Panc1 (cell line): ENCODE results near the gene HOPX. TPM values are rescaled to one million over a fixed set of nuclear protein-coding genes. Genes with fewer than 3 reads are reported as not detected.

ENCODE experiments used
- ATAC-seq: fragments of 200-7000 bp; cut with Tn5 transposase; 2 replicates; pipeline ENCODE4 v1.9.1; 2020; ENCODE audit warnings: mild to moderate bottlenecking, moderate library complexity
- BruUV-seq: library from RNA; stranded (reverse); fragments of 400-500 nt; replicated peaks from 2 replicates; lab custom pipeline; 2021; lab: Mats Ljungman, UMichigan
- CTCF ChIA-PET: fragments of 300-600 bp; sonication (Branson Sonifier 250); formaldehyde crosslinking; loops from one replicate; lab custom pipeline; 2022; ENCODE audit warnings: antibody characterized with exemption; lab: Charles Lee
- POLR2A ChIA-PET: fragments of 300-600 bp; sonication (Branson Sonifier 250); formaldehyde crosslinking; loops from one replicate; lab custom pipeline; 2022; ENCODE audit warnings: antibody characterized with exemption; lab: Charles Lee
- DNase-seq: peaks from one replicate; pipeline ENCODE4 v3.0.0-alpha.2; 2010; ENCODE audit warnings: low read depth, low spot score
- H3K27ac ChIP-seq: 2 replicates; pipeline ENCODE4 v1.5.1; 2011; ENCODE audit warnings: mild to moderate bottlenecking, low read length, inconsistent platforms
- H3K27me3 ChIP-seq: fragments of 200-500 bp; sonication (Bioruptor generic); 2 replicates; pipeline ENCODE4 v1.6.0; 2014; ENCODE audit warnings: low read length, inconsistent platforms; ENCODE audit not compliant: control insufficient read depth, insufficient read depth
- H3K36me3 ChIP-seq: fragments of 200-500 bp; sonication (Bioruptor generic); 2 replicates; pipeline ENCODE4 v1.5.1; 2014; ENCODE audit warnings: inconsistent platforms, mild to moderate bottlenecking, low read length, moderate library complexity; ENCODE audit not compliant: control insufficient read depth, insufficient read depth
- H3K4me1 ChIP-seq: 2 replicates; pipeline ENCODE4 v1.5.1; 2011; ENCODE audit warnings: inconsistent platforms, mild to moderate bottlenecking, low read length, moderate library complexity; ENCODE audit not compliant: control insufficient read depth, insufficient read depth
- H3K4me3 ChIP-seq, 2 experiments: 2 replicates each; pipeline ENCODE4 v1.5.1; 2011 to 2012; ENCODE audit warnings: low read depth in 2 of 2, low read length in 2 of 2, mild to moderate bottlenecking in 2 of 2, inconsistent platforms in 1 of 2, moderate library complexity in 1 of 2
- H3K9me3 ChIP-seq: fragments of 200-500 bp; sonication (Bioruptor generic); 2 replicates; pipeline ENCODE4 v1.5.1; 2014; ENCODE audit warnings: low read depth, mild to moderate bottlenecking, inconsistent platforms, low read length, moderate library complexity; ENCODE audit not compliant: control insufficient read depth, insufficient read depth
- CTCF ChIP-seq: fragments of 450-650 bp; IDR thresholded peaks from 2 replicates; pipeline ENCODE4 v1.5.1; 2017; ENCODE audit warnings: mild to moderate bottlenecking
- POLR2AphosphoS5 ChIP-seq: IDR thresholded peaks from 2 replicates; pipeline ENCODE4 v1.6.1; 2012; ENCODE audit warnings: mild to moderate bottlenecking, low read depth, low read length, moderate library complexity
- REST ChIP-seq, 2 experiments: IDR thresholded peaks; 2 replicates each; pipeline ENCODE4 v1.6.1; 2011 to 2012; ENCODE audit warnings: low read depth in 2 of 2, control low read depth in 1 of 2, low read length in 1 of 2, mild to moderate bottlenecking in 1 of 2, moderate library complexity in 1 of 2; ENCODE audit not compliant: insufficient read depth in 1 of 2
- SIN3A ChIP-seq: IDR thresholded peaks from 2 replicates; pipeline ENCODE4 v1.6.1; 2012; ENCODE audit warnings: low read depth, mild to moderate bottlenecking, low read length, moderate library complexity, borderline replicate concordance; ENCODE audit not compliant: insufficient read depth
- TCF7L2 ChIP-seq: IDR thresholded peaks from 2 replicates; pipeline ENCODE4 v1.6.1; 2011; ENCODE audit warnings: mild to moderate bottlenecking, low read depth, low read length, inconsistent platforms
- in situ Hi-C: cut with HindIII; loops from 2 replicates; pipeline ENCODE4 v1.10.0; 2016; ENCODE audit warnings: low sequenced_read_pairs, low pct_unique_long_range_greater_than_20kb
- intact Hi-C: fragments of 100-400 bp; cut with micrococcal nuclease; formaldehyde crosslinking; loops from one replicate; pipeline ENCODE4 v1.10.0; 2022; ENCODE audit not compliant: unreplicated experiment
- total RNA-seq: library from RNA; stranded (reverse); gene quantifications from one replicate; pipeline ENCODE4 v1.2.1, GENCODE V29; 2021; ENCODE audit not compliant: unreplicated experiment

Gene HOPX
- total RNA-seq, 1 experiment from 2014 or later = not detected

GRCh38 chr4:56723201-56723605 lies 42.1 kb upstream of the HOPX start:
- POLR2A ChIA-PET = no interaction called here
- Histone ChIP-seq H3K9me3 (no peaks in the 10 kb centered on the region), H3K36me3 (no peaks in the 10 kb centered on the region), H3K27me3 (no peaks in the 10 kb centered on the region), H3K4me3 (no peak overlapping the region), H3K4me1 (no peaks in the 10 kb centered on the region), H3K27ac (no peak overlapping the region)
- no peak for TF ChIP-seq SIN3A
- TF ChIP-seq CTCF = no peak
- TF ChIP-seq REST (IDR thresholded peaks at IDR 0.05; ENCODE audit: insufficient read depth in 1 of 2, low read depth in 2 of 2, low read length in 1 of 2) = no peak
- TF ChIP-seq TCF7L2 = no peak
- intact Hi-C loops (no loop called here), in situ Hi-C loops (no loop called here)
- DNase-seq (no peak), ATAC-seq (no peak)
- BruUV-seq = no TSS peak
- CTCF ChIA-PET = no interaction called here

GRCh38 chr4:56708146-56708545 lies 27.1 kb upstream of the HOPX start:
- no TSS peak for BruUV-seq
- CTCF ChIA-PET = no interaction called here
- TF ChIP-seq POLR2AphosphoS5 (no peak), REST (IDR thresholded peaks at IDR 0.05; ENCODE audit: insufficient read depth in 1 of 2, low read depth in 2 of 2, low read length in 1 of 2) (no peak), TCF7L2 (no peak), SIN3A (no peak), CTCF (no peak)
- in situ Hi-C loops = no loop called here
- no peak for DNase-seq
- no peaks in the 10 kb centered on the region for H3K9me3 ChIP-seq
- H3K27me3 ChIP-seq = no peaks in the 10 kb centered on the region; the same call in 1 of the 2 replicates
- no peak overlapping the region for H3K27ac ChIP-seq
- no peaks in the 10 kb centered on the region for H3K36me3 ChIP-seq
- no peaks in the 10 kb centered on the region for H3K4me1 ChIP-seq
- intact Hi-C loops = no loop called here
- no peak for ATAC-seq
- POLR2A ChIA-PET = no interaction called here
- no peak overlapping the region for H3K4me3 ChIP-seq
